Activated T-cell treated with anti-CD3 and anti-CD28 coated beads, Interleukin-2, amount 50 U/mL, for 48 hours (primary cell): ENCODE data around the gene STRADB.
A peak's percentile ranks its signal among the peaks of the same experiment; 100 is the strongest.
"Not testable (repeated sequence)": the region's sequence is repeated elsewhere in the genome, so short reads cannot be mapped to it uniquely, and the experiment has no call there.

Experiments used
- DNase-seq, 2 experiments: peaks; one replicate each; pipeline ENCODE4 v3.0.0-alpha.2; 2020

The STRADB gene

GRCh38 chr2:201430839-201431238, 20.7 kb upstream of the STRADB start:
- DNase-seq, result no peak

- DNase-seq, result no peak
These were observed 19.4 kb upstream of the STRADB start for GRCh38 chr2:201432038-201432620.

GRCh38 chr2:201432621-201433393, 18.7 kb upstream of the STRADB start:
- no peak for DNase-seq

- DNase-seq, result no peak
These were observed 18.0 kb upstream of the STRADB start for GRCh38 chr2:201433394-201433995.

GRCh38 chr2:201436141-201436540, 15.4 kb upstream of the STRADB start:
- no peak for DNase-seq

- DNase-seq, result not testable (repeated sequence)
These were observed 12.1 kb upstream of the STRADB start for GRCh38 chr2:201439336-201439922.

GRCh38 chr2:201440182-201440581, 11.4 kb upstream of the STRADB start:
- no peak for DNase-seq

- no peak for DNase-seq
These were observed 10.1 kb upstream of the STRADB start for GRCh38 chr2:201441409-201441808.

GRCh38 chr2:201444746-201445465, 6.6 kb upstream of the STRADB start:
- no peak for DNase-seq

GRCh38 chr2:201447086-201447485, 4.5 kb upstream of the STRADB start:
- DNase-seq, result no peak

GRCh38 chr2:201448061-201448460, 3.5 kb upstream of the STRADB start:
- no peak for DNase-seq

- DNase-seq, result peak; percentile 26 to 32
These were observed 2.8 kb upstream of the STRADB start for GRCh38 chr2:201448701-201449100.

- DNase-seq, result no peak
These were observed 617 bp upstream of the STRADB start for GRCh38 chr2:201450954-201451291.

- no peak for DNase-seq
These were observed 750 bp downstream of the STRADB start for GRCh38 chr2:201452058-201452921.

GRCh38 chr2:201452922-201453643, 1.5 kb downstream of the STRADB start:
- DNase-seq, result no peak

GRCh38 chr2:201458381-201458780, 6.8 kb downstream of the STRADB start:
- DNase-seq, result no peak

- no peak for DNase-seq
These were observed 9.0 kb downstream of the STRADB start for GRCh38 chr2:201460532-201460931.

- no peak for DNase-seq
These were observed 13.0 kb downstream of the STRADB start for GRCh38 chr2:201464547-201464946.

- no peak for DNase-seq
These were observed 14.0 kb downstream of the STRADB start for GRCh38 chr2:201465524-201465971.

- no peak for DNase-seq
These were observed 14.6 kb downstream of the STRADB start for GRCh38 chr2:201466050-201466675.

GRCh38 chr2:201467666-201468065, 16.1 kb downstream of the STRADB start:
- no peak for DNase-seq
